Measurements from ENCODE around the gene DHRS3. TPM values are rescaled to one million over a fixed set of nuclear protein-coding genes. Genes with fewer than 3 reads are reported as not detected.

The DHRS3 gene
- total and polyA plus RNA-seq, 2 donors (not counting 3 experiments of a cell fraction or from before 2014, with no cell fraction given) = 54.3 to 75.2 TPM

- H3K4me2 ChIP-seq (ENCODE audit: insufficient read depth, low read length) = no peak overlapping the region
- dilution Hi-C loops (cut with MboI; ENCODE audit: extremely low pct_ligation_motif_present, low sequenced_read_pairs) = no loop called here
Observed at GRCh38 chr1:12662556-12662955, 44.5 kb upstream of the DHRS3 start.

More at GRCh38 chr1:12662556-12662955, 44.5 kb upstream of the DHRS3 start:
- Histone ChIP-seq H3K9me1 (replicated peaks; ENCODE audit: control insufficient read depth, extremely low read depth, insufficient read depth, low read length) (no peaks in the 10 kb centered on the region), H3K9ac (replicated peaks; ENCODE audit: extremely low read depth, insufficient read depth, low read length) (no peak overlapping the region), H3K4me1 (ENCODE audit: control insufficient read depth, extremely low read depth, insufficient read depth, low read length) (no peaks in the 10 kb centered on the region), H2AFZ (ENCODE audit: low read depth, low read length) (no peak overlapping the region), H3K79me2 (ENCODE audit: control insufficient read depth, insufficient read depth, low read length) (no peaks in the 10 kb centered on the region), H3K27me3 (ENCODE audit: control insufficient read depth in 2 of 2, insufficient read depth in 2 of 2, low read length in 2 of 2) (peaks cover 0 to 8% of the 10 kb centered on the region in 2 experiments), H3K4me3 (replicated peaks in 1 of 3; ENCODE audit: insufficient read depth in 1 of 3, low read depth in 1 of 3, low read length in 3 of 3) (no peak overlapping the region), H3K36me3 (ENCODE audit: control insufficient read depth in 2 of 2, extremely low read depth in 1 of 2, insufficient read depth in 2 of 2, low read length in 2 of 2) (no peaks in the 10 kb centered on the region), H4K20me1 (replicated peaks; ENCODE audit: control insufficient read depth, extremely low read depth, insufficient read depth, low read length) (no peaks in the 10 kb centered on the region), H3K27ac (ENCODE audit: insufficient read depth, low read depth, low read length) (no peak overlapping the region), H3K9me3 (replicated peaks; ENCODE audit: control insufficient read depth, insufficient read depth, low read length) (no peaks in the 10 kb centered on the region)
- ChIA-PET POLR2A (no interaction called here), CTCF (interaction anchor here (1.0 to 1.7 kb wide), 3 partner anchors 348 to 538 kb away, joined by 3 to 7 read pairs (median 5); no protein-coding TSS in a partner anchor)
- TF ChIP-seq FOS (IDR thresholded peaks at IDR 0.05; ENCODE audit: borderline replicate concordance, insufficient read depth, low read length) (no peak), POLR2AphosphoS5 (IDR thresholded peaks at IDR 0.05; ENCODE audit: insufficient read depth, low read depth, low read length) (no peak), MAX (IDR thresholded peaks at IDR 0.05; ENCODE audit: insufficient read depth, insufficient read length) (no peak), EZH2 (IDR thresholded peaks at IDR 0.05; ENCODE audit: borderline replicate concordance, low read depth, low read length, severe bottlenecking) (no peak), MYC (IDR thresholded peaks at IDR 0.05; ENCODE audit: low read depth, low read length) (no peak), CTCF (IDR thresholded peaks at IDR 0.05; ENCODE audit: extremely low read depth in 1 of 2, insufficient read depth in 1 of 2, low read depth in 1 of 2, low read length in 2 of 2) (no peak), JUN (IDR thresholded peaks at IDR 0.05; ENCODE audit: borderline replicate concordance, insufficient read depth, insufficient read length, low read depth) (no peak), POLR2A (IDR thresholded peaks at IDR 0.05; ENCODE audit: low read depth, low read length) (no peak), GATA2 (IDR thresholded peaks at IDR 0.05; ENCODE audit: insufficient read depth, insufficient read length, low read depth, low read length) (no peak)
- FAIRE-seq (no peak), DNase-seq (ENCODE audit: low read depth, low spot score) (no peak)
- BruUV-seq (replicated peaks) = no TSS peak
- intact Hi-C loops (cut with micrococcal nuclease) = no loop called here
